IMR-90 (cell line): ENCODE results near the gene PYGL.

ENCODE experiments used
- CEBPB ChIP-seq: IDR thresholded peaks from 2 replicates; pipeline ENCODE4 v1.6.1; 2012; ENCODE audit warnings: low read depth, low read length, improper control_type of control experiment
- FOS ChIP-seq: fragments of 150-350 bp; IDR thresholded peaks from 2 replicates; pipeline ENCODE4 v1.6.1; 2016; ENCODE audit warnings: low read depth, low read length
- MAFK ChIP-seq: IDR thresholded peaks from 2 replicates; pipeline ENCODE4 v1.6.1; 2012; ENCODE audit warnings: low read depth, low read length, improper control_type of control experiment
- MXI1 ChIP-seq: IDR thresholded peaks from 2 replicates; pipeline ENCODE4 v1.6.1; 2012; ENCODE audit warnings: low read depth, mild to moderate bottlenecking, low read length, moderate library complexity, borderline replicate concordance
- POLR2A ChIP-seq: IDR thresholded peaks from 2 replicates; pipeline ENCODE4 v1.6.1; 2012; ENCODE audit warnings: mild to moderate bottlenecking, low read depth, low read length
- RAD21 ChIP-seq: IDR thresholded peaks from 2 replicates; pipeline ENCODE4 v1.6.1; 2012; ENCODE audit warnings: low read length, improper control_type of control experiment
- RCOR1 ChIP-seq: IDR thresholded peaks from 2 replicates; pipeline ENCODE4 v1.6.1; 2012; ENCODE audit warnings: mild to moderate bottlenecking, low read length, improper control_type of control experiment; ENCODE audit not compliant: insufficient replicate concordance
- RFX5 ChIP-seq: IDR thresholded peaks from 2 replicates; pipeline ENCODE4 v1.8.0; 2012; ENCODE audit warnings: low read depth, mild to moderate bottlenecking, low read length, moderate library complexity
- TF ChIP-seq, protein P1 (sequence below): conservative IDR thresholded peaks from 2 replicates; pipeline ENCODE4 v1.5.1; 2012; ENCODE audit warnings: mild to moderate bottlenecking, low read depth, low read length, improper control_type of control experiment
- TF ChIP-seq, protein P2 (sequence below): fragments of 150-350 bp; IDR thresholded peaks from 2 replicates; pipeline ENCODE4 v1.6.1; 2016; ENCODE audit warnings: low read depth, mild to moderate bottlenecking, low read length, moderate library complexity, borderline replicate concordance
- TF ChIP-seq, protein P3 (sequence below): fragments of 150-350 bp; IDR thresholded peaks from 2 replicates; pipeline ENCODE4 v1.6.1; 2017; ENCODE audit warnings: mild to moderate bottlenecking, antibody characterized with exemption, low read length, low read depth

DNA sequence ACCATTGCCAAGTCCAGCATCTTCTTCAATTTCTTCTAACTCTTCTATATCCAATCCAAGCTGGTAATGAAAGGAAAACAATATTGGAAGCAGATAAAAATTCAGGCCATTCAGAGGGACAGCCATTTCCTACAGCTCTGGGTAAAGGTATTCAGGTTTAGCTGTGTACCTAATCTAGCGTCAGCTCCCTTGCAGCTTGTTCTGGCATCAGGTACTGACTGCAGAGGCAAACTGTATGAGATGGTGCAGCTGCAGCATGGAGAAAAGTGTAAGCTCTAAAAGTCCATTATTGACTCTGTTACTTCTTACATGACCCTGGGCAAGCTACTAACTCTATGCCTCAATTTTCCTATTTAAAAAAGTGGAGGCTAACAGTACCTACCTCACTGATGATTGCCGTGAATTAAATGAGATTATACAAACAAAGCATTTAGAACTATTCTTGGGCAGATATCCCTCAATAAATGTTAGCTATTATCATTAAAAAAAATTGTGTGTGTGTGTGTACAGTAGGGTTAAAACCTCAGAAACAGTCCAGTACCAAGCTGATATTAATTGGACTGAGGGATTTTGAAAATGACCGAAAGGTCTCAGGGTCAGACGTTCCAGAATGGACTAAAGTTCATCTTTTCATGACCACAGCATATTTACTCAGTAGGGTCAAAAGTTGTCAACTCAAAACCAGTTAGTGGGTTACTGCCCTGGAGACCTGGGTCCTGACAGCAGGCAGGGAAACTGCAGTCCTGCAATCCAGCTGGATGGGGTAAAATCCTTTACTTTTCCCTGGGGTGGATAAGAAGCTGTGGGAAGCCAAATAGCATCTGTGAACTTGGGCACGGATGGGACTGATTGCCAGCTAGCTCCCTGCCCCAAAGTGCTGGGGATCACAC, 8.9 kb downstream of the PYGL start:
- TF ChIP-seq, protein P1, sequence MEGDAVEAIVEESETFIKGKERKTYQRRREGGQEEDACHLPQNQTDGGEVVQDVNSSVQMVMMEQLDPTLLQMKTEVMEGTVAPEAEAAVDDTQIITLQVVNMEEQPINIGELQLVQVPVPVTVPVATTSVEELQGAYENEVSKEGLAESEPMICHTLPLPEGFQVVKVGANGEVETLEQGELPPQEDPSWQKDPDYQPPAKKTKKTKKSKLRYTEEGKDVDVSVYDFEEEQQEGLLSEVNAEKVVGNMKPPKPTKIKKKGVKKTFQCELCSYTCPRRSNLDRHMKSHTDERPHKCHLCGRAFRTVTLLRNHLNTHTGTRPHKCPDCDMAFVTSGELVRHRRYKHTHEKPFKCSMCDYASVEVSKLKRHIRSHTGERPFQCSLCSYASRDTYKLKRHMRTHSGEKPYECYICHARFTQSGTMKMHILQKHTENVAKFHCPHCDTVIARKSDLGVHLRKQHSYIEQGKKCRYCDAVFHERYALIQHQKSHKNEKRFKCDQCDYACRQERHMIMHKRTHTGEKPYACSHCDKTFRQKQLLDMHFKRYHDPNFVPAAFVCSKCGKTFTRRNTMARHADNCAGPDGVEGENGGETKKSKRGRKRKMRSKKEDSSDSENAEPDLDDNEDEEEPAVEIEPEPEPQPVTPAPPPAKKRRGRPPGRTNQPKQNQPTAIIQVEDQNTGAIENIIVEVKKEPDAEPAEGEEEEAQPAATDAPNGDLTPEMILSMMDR, result no peak
- no peak for TF ChIP-seq MAFK
- TF ChIP-seq, protein P2, sequence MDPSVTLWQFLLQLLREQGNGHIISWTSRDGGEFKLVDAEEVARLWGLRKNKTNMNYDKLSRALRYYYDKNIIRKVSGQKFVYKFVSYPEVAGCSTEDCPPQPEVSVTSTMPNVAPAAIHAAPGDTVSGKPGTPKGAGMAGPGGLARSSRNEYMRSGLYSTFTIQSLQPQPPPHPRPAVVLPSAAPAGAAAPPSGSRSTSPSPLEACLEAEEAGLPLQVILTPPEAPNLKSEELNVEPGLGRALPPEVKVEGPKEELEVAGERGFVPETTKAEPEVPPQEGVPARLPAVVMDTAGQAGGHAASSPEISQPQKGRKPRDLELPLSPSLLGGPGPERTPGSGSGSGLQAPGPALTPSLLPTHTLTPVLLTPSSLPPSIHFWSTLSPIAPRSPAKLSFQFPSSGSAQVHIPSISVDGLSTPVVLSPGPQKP, result no peak
- TF ChIP-seq POLR2A, result no peak
- no peak for TF ChIP-seq RFX5
- no peak for TF ChIP-seq MXI1
- TF ChIP-seq RAD21, result no peak
- TF ChIP-seq FOS, result no peak
- TF ChIP-seq, protein P3, sequence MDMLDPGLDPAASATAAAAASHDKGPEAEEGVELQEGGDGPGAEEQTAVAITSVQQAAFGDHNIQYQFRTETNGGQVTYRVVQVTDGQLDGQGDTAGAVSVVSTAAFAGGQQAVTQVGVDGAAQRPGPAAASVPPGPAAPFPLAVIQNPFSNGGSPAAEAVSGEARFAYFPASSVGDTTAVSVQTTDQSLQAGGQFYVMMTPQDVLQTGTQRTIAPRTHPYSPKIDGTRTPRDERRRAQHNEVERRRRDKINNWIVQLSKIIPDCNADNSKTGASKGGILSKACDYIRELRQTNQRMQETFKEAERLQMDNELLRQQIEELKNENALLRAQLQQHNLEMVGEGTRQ, result no peak
- no peak for TF ChIP-seq CEBPB
- TF ChIP-seq RCOR1, result no peak
